Fibroblast of lung (primary cell): ENCODE measurements around the gene ARFGAP1. TPM values are rescaled to one million over a fixed set of nuclear protein-coding genes. Genes with fewer than 3 reads are reported as not detected.

Source experiments
- DNase-seq, 2 donors: peaks; one replicate each; pipeline versions ENCODE4 v3.0.0 to v3.0.0-alpha.2; 2010; ENCODE audit warnings: low read depth in 2 of 2
- H2AFZ ChIP-seq: 2 replicates; pipeline ENCODE4 v1.5.1; 2012; ENCODE audit warnings: low read length, control low read depth, inconsistent platforms
- H3K27ac ChIP-seq: 2 replicates; pipeline ENCODE4 v1.5.1; 2011; ENCODE audit warnings: low read length, control low read depth; ENCODE audit not compliant: insufficient read depth
- H3K27me3 ChIP-seq: 2 replicates; pipeline ENCODE4 v1.5.1; 2011; ENCODE audit warnings: mild to moderate bottlenecking, low read length; ENCODE audit not compliant: control insufficient read depth, insufficient read depth
- H3K36me3 ChIP-seq: 2 replicates; pipeline ENCODE4 v1.5.1; 2011; ENCODE audit warnings: low read length; ENCODE audit not compliant: control insufficient read depth, insufficient read depth
- H3K4me1 ChIP-seq: 2 replicates; pipeline ENCODE4 v1.5.1; 2011; ENCODE audit warnings: low read length; ENCODE audit not compliant: control insufficient read depth, insufficient read depth; ENCODE audit errors: extremely low read depth
- H3K4me2 ChIP-seq: 2 replicates; pipeline ENCODE4 v1.5.1; 2011; ENCODE audit warnings: low read length, control low read depth; ENCODE audit not compliant: insufficient read depth; ENCODE audit errors: extremely low read depth
- H3K4me3 ChIP-seq, 4 experiments: fragments of 200-600 bp in 1 of 4; sonication (generic) in 1 of 4; replicated peaks in 1 of 4; 2 replicates each; pipeline ENCODE4 v1.5.1; 2011 to 2016; ENCODE audit warnings: low read length in 4 of 4, low read depth in 3 of 4, mild to moderate bottlenecking in 3 of 4, control low read depth in 2 of 4, inconsistent platforms in 1 of 4, mixed read lengths in 1 of 4; ENCODE audit not compliant: insufficient read depth in 1 of 4; ENCODE audit errors: control extremely low read depth in 1 of 4
- H3K79me2 ChIP-seq: 2 replicates; pipeline ENCODE4 v1.5.1; 2012; ENCODE audit warnings: mild to moderate bottlenecking, low read length, inconsistent platforms; ENCODE audit not compliant: control insufficient read depth, insufficient read depth
- H3K9ac ChIP-seq: 2 replicates; pipeline ENCODE4 v1.5.1; 2011; ENCODE audit warnings: mild to moderate bottlenecking, low read length, control low read depth; ENCODE audit not compliant: insufficient read depth
- H3K9me3 ChIP-seq: 2 replicates; pipeline ENCODE4 v1.5.1; 2012; ENCODE audit warnings: low read depth, low read length; ENCODE audit not compliant: control insufficient read depth, insufficient read depth
- H4K20me1 ChIP-seq: 2 replicates; pipeline ENCODE4 v1.5.1; 2011; ENCODE audit warnings: low read length; ENCODE audit not compliant: control insufficient read depth, insufficient read depth; ENCODE audit errors: extremely low read depth
- EZH2 ChIP-seq: IDR thresholded peaks from 2 replicates; pipeline ENCODE4 v1.5.1; 2012; ENCODE audit warnings: low read length, control low read depth, mild to moderate bottlenecking; ENCODE audit errors: missing control alignments
- polyA plus RNA-seq, 2 donors: library from polyadenylated mRNA; depleted of rRNA in 1 of 2; stranded (reverse) in 1 of 2; unstranded in 1 of 2; fragments of >200 nt; gene quantifications; 2 replicates each; pipeline ENCODE4 v1.2.1, GENCODE V29; 2011 to 2012; ENCODE audit warnings: missing spikeins in 1 of 2
- total RNA-seq: library from RNA; depleted of rRNA; stranded (reverse); fragments of >200 nt; gene quantifications from 2 replicates; pipeline ENCODE4 v1.2.1, GENCODE V29; 2014
- TF ChIP-seq, protein P1 (sequence below), 2 donors: IDR thresholded peaks in 1 of 2; conservative IDR thresholded peaks in 1 of 2; 1 replicate in 1 of 2; 2 replicates in 1 of 2; pipeline ENCODE4 v1.5.1; 2011 to 2012; ENCODE audit warnings: low read length in 2 of 2, control low read depth in 1 of 2, inconsistent platforms in 1 of 2, low read depth in 1 of 2, mild to moderate bottlenecking in 1 of 2

Gene ARFGAP1
- total and polyA plus RNA-seq, 2 donors (not counting 1 experiment from before 2014, with no cell fraction given) = 37.6 to 42.9 TPM

GRCh38 chr20:63309261-63310071 is 36.9 kb downstream of the ARFGAP1 start:
- no peak overlapping the region for H2AFZ ChIP-seq
- no peaks in the 10 kb centered on the region for H3K9me3 ChIP-seq
- H3K4me1 ChIP-seq = no peaks in the 10 kb centered on the region
- no peak overlapping the region for H3K27ac ChIP-seq
- no peak overlapping the region for H3K4me2 ChIP-seq
- no peak overlapping the region for H3K4me3 ChIP-seq
- no peaks in the 10 kb centered on the region for H3K27me3 ChIP-seq
- no peaks in the 10 kb centered on the region for H4K20me1 ChIP-seq
- peak in 1 of 2 donors; percentile 31 for DNase-seq
- no peaks in the 10 kb centered on the region for H3K36me3 ChIP-seq
- H3K79me2 ChIP-seq = no peaks in the 10 kb centered on the region
- H3K9ac ChIP-seq = no peak overlapping the region
- TF ChIP-seq EZH2 = no peak
- TF ChIP-seq, protein P1, sequence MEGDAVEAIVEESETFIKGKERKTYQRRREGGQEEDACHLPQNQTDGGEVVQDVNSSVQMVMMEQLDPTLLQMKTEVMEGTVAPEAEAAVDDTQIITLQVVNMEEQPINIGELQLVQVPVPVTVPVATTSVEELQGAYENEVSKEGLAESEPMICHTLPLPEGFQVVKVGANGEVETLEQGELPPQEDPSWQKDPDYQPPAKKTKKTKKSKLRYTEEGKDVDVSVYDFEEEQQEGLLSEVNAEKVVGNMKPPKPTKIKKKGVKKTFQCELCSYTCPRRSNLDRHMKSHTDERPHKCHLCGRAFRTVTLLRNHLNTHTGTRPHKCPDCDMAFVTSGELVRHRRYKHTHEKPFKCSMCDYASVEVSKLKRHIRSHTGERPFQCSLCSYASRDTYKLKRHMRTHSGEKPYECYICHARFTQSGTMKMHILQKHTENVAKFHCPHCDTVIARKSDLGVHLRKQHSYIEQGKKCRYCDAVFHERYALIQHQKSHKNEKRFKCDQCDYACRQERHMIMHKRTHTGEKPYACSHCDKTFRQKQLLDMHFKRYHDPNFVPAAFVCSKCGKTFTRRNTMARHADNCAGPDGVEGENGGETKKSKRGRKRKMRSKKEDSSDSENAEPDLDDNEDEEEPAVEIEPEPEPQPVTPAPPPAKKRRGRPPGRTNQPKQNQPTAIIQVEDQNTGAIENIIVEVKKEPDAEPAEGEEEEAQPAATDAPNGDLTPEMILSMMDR (conservative IDR thresholded peaks at IDR 0.05 in 1 of 2, IDR thresholded peaks at IDR 0.05 in 1 of 2; ENCODE audit: low read depth in 1 of 2, low read length in 2 of 2) = peak; percentile 65 to 80

GRCh38 chr20:63310265-63310991 is 37.8 kb downstream of the ARFGAP1 start:
- H3K4me1 ChIP-seq = no peaks in the 10 kb centered on the region
- H3K36me3 ChIP-seq = no peaks in the 10 kb centered on the region
- H4K20me1 ChIP-seq = no peaks in the 10 kb centered on the region
- no peak overlapping the region for H2AFZ ChIP-seq
- TF ChIP-seq, protein P1 (conservative IDR thresholded peaks at IDR 0.05 in 1 of 2, IDR thresholded peaks at IDR 0.05 in 1 of 2; ENCODE audit: low read depth in 1 of 2, low read length in 2 of 2) = no peak
- no peak for TF ChIP-seq EZH2
- no peaks in the 10 kb centered on the region for H3K9me3 ChIP-seq
- no peaks in the 10 kb centered on the region for H3K27me3 ChIP-seq
- no peak overlapping the region for H3K4me2 ChIP-seq
- no peaks in the 10 kb centered on the region for H3K79me2 ChIP-seq
- H3K9ac ChIP-seq = no peak overlapping the region
- no peak overlapping the region for H3K4me3 ChIP-seq
- peak in 1 of 2 donors; percentile 22 for DNase-seq
- H3K27ac ChIP-seq = no peak overlapping the region

DNA sequence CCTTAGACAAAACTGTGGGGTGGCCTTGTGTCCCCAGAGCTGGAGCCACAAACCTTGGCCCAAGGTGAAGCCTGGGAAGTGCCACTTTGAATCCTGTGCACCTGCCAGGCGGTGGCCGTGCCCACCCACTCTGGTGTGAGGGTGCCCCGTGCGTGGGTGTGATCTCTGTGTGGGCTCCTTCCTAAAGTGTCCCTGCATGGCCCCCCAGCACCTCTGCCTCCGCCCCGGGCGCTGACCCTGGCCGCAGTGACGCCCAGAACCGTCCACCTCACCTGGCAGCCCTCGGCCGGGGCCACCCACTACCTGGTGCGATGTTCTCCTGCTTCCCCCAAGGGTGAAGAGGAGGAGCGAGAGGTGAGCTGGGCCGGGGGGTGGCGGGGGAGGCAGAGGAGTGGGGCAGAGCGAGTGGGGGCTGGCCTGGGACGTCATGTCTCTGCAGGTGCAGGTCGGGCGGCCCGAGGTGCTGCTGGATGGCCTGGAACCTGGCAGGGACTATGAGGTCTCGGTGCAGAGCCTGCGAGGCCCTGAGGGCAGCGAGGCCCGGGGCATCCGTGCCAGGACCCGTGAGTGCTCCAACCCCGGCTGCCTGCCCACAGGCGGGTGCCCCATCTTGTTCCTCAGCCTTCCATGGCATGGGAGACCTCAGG is 38.7 kb downstream of the ARFGAP1 start:
- DNase-seq = no peak
- Histone ChIP-seq H3K4me3 (no peak overlapping the region), H3K4me2 (no peak overlapping the region), H3K9me3 (no peaks in the 10 kb centered on the region), H3K4me1 (no peaks in the 10 kb centered on the region), H2AFZ (no peak overlapping the region), H3K36me3 (no peaks in the 10 kb centered on the region), H3K79me2 (no peaks in the 10 kb centered on the region), H4K20me1 (no peaks in the 10 kb centered on the region), H3K27me3 (no peaks in the 10 kb centered on the region), H3K27ac (no peak overlapping the region), H3K9ac (no peak overlapping the region)
- no peak for TF ChIP-seq EZH2
- TF ChIP-seq, protein P1 (conservative IDR thresholded peaks at IDR 0.05 in 1 of 2, IDR thresholded peaks at IDR 0.05 in 1 of 2; ENCODE audit: low read depth in 1 of 2, low read length in 2 of 2) = no peak
